Osteoblast (primary cell): Measurements from ENCODE around the gene FSTL4. TPM values are rescaled to one million over a fixed set of nuclear protein-coding genes. Genes with fewer than 3 reads are reported as not detected.

Source experiments
- DNase-seq: peaks from one replicate; pipeline ENCODE4 v3.0.0; 2011; ENCODE audit warnings: low spot score, mixed read lengths; ENCODE audit not compliant: insufficient read length; ENCODE audit errors: missing footprints
- H2AFZ ChIP-seq: 2 replicates; pipeline ENCODE4 v1.6.0; 2011; ENCODE audit warnings: mild to moderate bottlenecking, low read length
- H3K27ac ChIP-seq: 2 replicates; pipeline ENCODE4 v1.5.1; 2011; ENCODE audit warnings: mild to moderate bottlenecking, low read depth, low read length, moderate library complexity
- H3K27me3 ChIP-seq: 2 replicates; pipeline ENCODE4 v1.6.0; 2012; ENCODE audit warnings: mild to moderate bottlenecking, control low read depth, inconsistent platforms, low read length, moderate library complexity; ENCODE audit not compliant: insufficient read depth
- H3K36me3 ChIP-seq: 2 replicates; pipeline ENCODE4 v1.5.1; 2011; ENCODE audit warnings: mild to moderate bottlenecking, low read length, control low read depth, moderate library complexity; ENCODE audit not compliant: insufficient read depth
- H3K4me1 ChIP-seq: 2 replicates; pipeline ENCODE4 v1.5.1; 2011; ENCODE audit warnings: mild to moderate bottlenecking, low read length, control low read depth, moderate library complexity; ENCODE audit not compliant: insufficient read depth
- H3K4me2 ChIP-seq: 2 replicates; pipeline ENCODE4 v1.6.0; 2011; ENCODE audit warnings: mild to moderate bottlenecking, low read length; ENCODE audit not compliant: insufficient read depth
- H3K4me3 ChIP-seq: fragments of 200-600 bp; sonication (generic); 3 replicates; pipeline ENCODE4 v1.5.1; 2012; ENCODE audit warnings: mild to moderate bottlenecking, low read length, inconsistent platforms; ENCODE audit not compliant: insufficient read depth
- H3K79me2 ChIP-seq: 2 replicates; pipeline ENCODE4 v1.6.0; 2012; ENCODE audit warnings: mild to moderate bottlenecking, low read length, control low read depth, inconsistent platforms; ENCODE audit not compliant: insufficient read depth
- H3K9me3 ChIP-seq: 2 replicates; pipeline ENCODE4 v1.5.1; 2011; ENCODE audit warnings: low read depth, low read length, control low read depth
- H4K20me1 ChIP-seq: 2 replicates; pipeline ENCODE4 v1.6.0; 2012; ENCODE audit warnings: mild to moderate bottlenecking, low read length, control low read depth; ENCODE audit not compliant: insufficient read depth
- CTCF ChIP-seq: IDR thresholded peaks from 2 replicates; pipeline ENCODE4 v1.5.1; 2011; ENCODE audit warnings: mild to moderate bottlenecking, low read depth, low read length, moderate library complexity; ENCODE audit errors: extremely low read depth
- total RNA-seq: library from RNA; depleted of rRNA; stranded (reverse); fragments of >200 nt; gene quantifications from 2 replicates; pipeline ENCODE4 v1.2.3, GENCODE V29; 2012

Gene FSTL4
- total RNA-seq, 1 donor: not detected

GRCh38 chr5:133240425-133241091 is 371.8 kb downstream of the FSTL4 start:
- H3K4me3 ChIP-seq: no peak overlapping the region
- no peaks in the 10 kb centered on the region for H4K20me1 ChIP-seq
- TF ChIP-seq CTCF: no peak
- H3K79me2 ChIP-seq: no peaks in the 10 kb centered on the region
- peaks cover 7% of the 10 kb centered on the region for H3K4me1 ChIP-seq
- H3K27ac ChIP-seq: no peak overlapping the region
- peak; percentile 98 for DNase-seq
- H3K4me2 ChIP-seq: peak overlapping the region; percentile 13
- H3K27me3 ChIP-seq: peaks cover 11% of the 10 kb centered on the region
- H3K9me3 ChIP-seq: no peaks in the 10 kb centered on the region
- no peak overlapping the region for H2AFZ ChIP-seq
- no peaks in the 10 kb centered on the region for H3K36me3 ChIP-seq

- H4K20me1 ChIP-seq: no peaks in the 10 kb centered on the region
- DNase-seq: no peak
- H3K4me1 ChIP-seq: peaks cover 7% of the 10 kb centered on the region
- no peak overlapping the region for H3K27ac ChIP-seq
- H3K27me3 ChIP-seq: peaks cover 11% of the 10 kb centered on the region
- TF ChIP-seq CTCF: no peak
- H3K4me2 ChIP-seq: no peak overlapping the region
- no peaks in the 10 kb centered on the region for H3K36me3 ChIP-seq
- no peaks in the 10 kb centered on the region for H3K9me3 ChIP-seq
- no peak overlapping the region for H3K4me3 ChIP-seq
- no peak overlapping the region for H2AFZ ChIP-seq
- no peaks in the 10 kb centered on the region for H3K79me2 ChIP-seq
Measured at GRCh38 chr5:133238426-133239205, 373.7 kb downstream of the FSTL4 start.

- Histone ChIP-seq H4K20me1 (no peaks in the 10 kb centered on the region), H3K4me2 (no peak overlapping the region), H3K27me3 (peaks cover 11% of the 10 kb centered on the region), H3K4me1 (peaks cover 7% of the 10 kb centered on the region), H3K9me3 (no peaks in the 10 kb centered on the region), H3K36me3 (no peaks in the 10 kb centered on the region), H3K27ac (no peak overlapping the region), H3K4me3 (no peak overlapping the region), H3K79me2 (no peaks in the 10 kb centered on the region), H2AFZ (no peak overlapping the region)
- TF ChIP-seq CTCF: no peak
- no peak for DNase-seq
Measured at GRCh38 chr5:133236976-133237375, 375.4 kb downstream of the FSTL4 start.

- Histone ChIP-seq H3K36me3 (no peaks in the 10 kb centered on the region), H3K4me3 (no peak overlapping the region), H3K79me2 (no peaks in the 10 kb centered on the region), H4K20me1 (no peaks in the 10 kb centered on the region), H3K9me3 (no peaks in the 10 kb centered on the region), H3K27me3 (peaks cover 11% of the 10 kb centered on the region), H3K4me2 (no peak overlapping the region), H2AFZ (no peak overlapping the region), H3K27ac (no peak overlapping the region), H3K4me1 (peaks cover 7% of the 10 kb centered on the region)
- DNase-seq: no peak
- TF ChIP-seq CTCF: no peak
Measured at GRCh38 chr5:133236541-133236951, 375.8 kb downstream of the FSTL4 start.
